PC-9 (cell line): ENCODE measurements around the gene IL16. TPM values are rescaled to one million over a fixed set of nuclear protein-coding genes. Genes with fewer than 3 reads are reported as not detected.

Source experiments
- BruUV-seq: library from RNA; stranded (reverse); fragments of 400-500 nt; replicated peaks from 2 replicates; lab custom pipeline; 2021; lab: Mats Ljungman, UMichigan
- CTCF ChIA-PET: fragments of 300-600 bp; sonication (Branson Sonifier 250); formaldehyde crosslinking; loops from one replicate; lab custom pipeline; 2022; ENCODE audit warnings: antibody characterized with exemption; lab: Charles Lee
- POLR2A ChIA-PET: fragments of 300-600 bp; sonication (Branson Sonifier 250); formaldehyde crosslinking; loops from one replicate; lab custom pipeline; 2022; ENCODE audit warnings: antibody characterized with exemption; ENCODE audit not compliant: unreplicated experiment; lab: Charles Lee
- DNase-seq, 2 experiments: peaks; one replicate each; pipeline versions ENCODE4 v3.0.0 to v3.0.0-alpha.2; 2015 to 2022; ENCODE audit warnings: mixed read lengths in 1 of 2
- H2AFZ ChIP-seq: fragments of 200-600 bp; sonication (generic); 2 replicates; pipeline ENCODE4 v1.8.1; 2017; ENCODE audit warnings: antibody characterized with exemption
- H3F3A ChIP-seq: fragments of 200-600 bp; sonication (generic); 2 replicates; pipeline ENCODE4 v1.8.1; 2017; ENCODE audit warnings: antibody characterized with exemption, mild to moderate bottlenecking, low read depth; ENCODE audit not compliant: insufficient read depth
- H3K27ac ChIP-seq: fragments of 200-600 bp; sonication (generic); 2 replicates; pipeline ENCODE4 v1.6.1; 2016; ENCODE audit warnings: mixed run types
- H3K27me3 ChIP-seq: fragments of 200-600 bp; sonication (generic); 2 replicates; pipeline ENCODE4 v1.6.1; 2016; ENCODE audit warnings: low read depth, mixed run types; ENCODE audit not compliant: insufficient read depth
- H3K36me3 ChIP-seq: fragments of 200-600 bp; sonication (generic); 2 replicates; pipeline ENCODE4 v1.6.1; 2016; ENCODE audit warnings: low read depth, mixed run types
- H3K4me1 ChIP-seq: fragments of 200-600 bp; sonication (generic); replicated peaks from 2 replicates; pipeline ENCODE4 v1.6.1; 2016; ENCODE audit warnings: mixed run types; ENCODE audit not compliant: insufficient read depth
- H3K4me2 ChIP-seq: fragments of 200-600 bp; sonication (generic); 2 replicates; pipeline ENCODE4 v1.6.1; 2017; ENCODE audit warnings: mixed run types
- H3K4me3 ChIP-seq: fragments of 200-600 bp; sonication (generic); 2 replicates; pipeline ENCODE4 v1.6.1; 2016; ENCODE audit warnings: mixed run types
- H3K79me2 ChIP-seq: fragments of 200-600 bp; sonication (generic); 2 replicates; pipeline ENCODE4 v1.6.1; 2017; ENCODE audit warnings: low read depth, mixed run types
- H3K9me2 ChIP-seq: fragments of 200-600 bp; sonication (generic); 2 replicates; pipeline ENCODE4 v1.8.1; 2017; ENCODE audit warnings: mild to moderate bottlenecking; ENCODE audit not compliant: insufficient read depth
- H3K9me3 ChIP-seq: fragments of 200-600 bp; sonication (generic); 2 replicates; pipeline ENCODE4 v1.8.1; 2016; ENCODE audit warnings: low read depth; ENCODE audit not compliant: insufficient read depth
- H4K20me1 ChIP-seq: fragments of 200-600 bp; sonication (generic); 2 replicates; pipeline ENCODE4 v1.8.1; 2017; ENCODE audit not compliant: insufficient read depth
- CTCF ChIP-seq: fragments of 200-600 bp; sonication (generic); conservative IDR thresholded peaks from 2 replicates; pipeline ENCODE4 v1.6.1; 2017; ENCODE audit warnings: mixed run types, antibody characterized with exemption, mild to moderate bottlenecking, moderate library complexity
- EZH2 ChIP-seq: fragments of 200-600 bp; sonication (generic); IDR thresholded peaks from 2 replicates; pipeline ENCODE4 v1.8.0; 2017; ENCODE audit warnings: antibody characterized with exemption, low read depth
- intact Hi-C: fragments of 100-400 bp; cut with micrococcal nuclease; formaldehyde crosslinking; loops from one replicate; pipeline ENCODE4 v1.10.0; 2022; ENCODE audit not compliant: unreplicated experiment
- total RNA-seq: library from RNA; stranded (reverse); gene quantifications from 2 replicates; pipeline ENCODE4 v1.2.3, GENCODE V29; 2021

The IL16 gene
- total RNA-seq, 1 experiment from 2014 or later: 0.50 TPM

- intact Hi-C loops: no loop called here
- H3F3A ChIP-seq: no peaks in the 10 kb centered on the region
- peaks cover 45% of the 10 kb centered on the region for H3K27me3 ChIP-seq
- no peak overlapping the region for H3K4me2 ChIP-seq
- H3K4me3 ChIP-seq: no peak overlapping the region
- DNase-seq: no peak
- H3K36me3 ChIP-seq: no peaks in the 10 kb centered on the region
- no peak overlapping the region for H3K27ac ChIP-seq
- no peaks in the 10 kb centered on the region for H3K4me1 ChIP-seq
- ChIA-PET POLR2A (no interaction called here), CTCF (no interaction called here)
- no TSS peak for BruUV-seq
- no peaks in the 10 kb centered on the region for H4K20me1 ChIP-seq
- H3K9me2 ChIP-seq: no peaks in the 10 kb centered on the region
- TF ChIP-seq EZH2: no peak
- H2AFZ ChIP-seq: no peak overlapping the region
- H3K79me2 ChIP-seq: no peaks in the 10 kb centered on the region
- H3K9me3 ChIP-seq: no peaks in the 10 kb centered on the region
These were observed 27.6 kb downstream of the IL16 start for GRCh38 chr15:81224232-81224631.

- no TSS peak for BruUV-seq
- Histone ChIP-seq H3K4me2 (no peak overlapping the region), H3K9me3 (no peaks in the 10 kb centered on the region), H3K79me2 (no peaks in the 10 kb centered on the region), H3K27me3 (peaks cover 36% of the 10 kb centered on the region), H2AFZ (no peak overlapping the region), H4K20me1 (no peaks in the 10 kb centered on the region), H3F3A (no peaks in the 10 kb centered on the region), H3K36me3 (no peaks in the 10 kb centered on the region), H3K4me1 (no peaks in the 10 kb centered on the region), H3K27ac (no peak overlapping the region), H3K9me2 (no peaks in the 10 kb centered on the region), H3K4me3 (no peak overlapping the region)
- intact Hi-C loops: no loop called here
- TF ChIP-seq CTCF (no peak), EZH2 (no peak)
- POLR2A ChIA-PET: no interaction called here
- CTCF ChIA-PET: no interaction called here
- no peak for DNase-seq
These were observed 28.5 kb downstream of the IL16 start for GRCh38 chr15:81225161-81225671.

GRCh38 chr15:81227716-81228115 lies 31.0 kb downstream of the IL16 start:
- no peaks in the 10 kb centered on the region for H3K4me1 ChIP-seq
- no peaks in the 10 kb centered on the region for H4K20me1 ChIP-seq
- no peaks in the 10 kb centered on the region for H3K9me2 ChIP-seq
- H3K9me3 ChIP-seq: no peaks in the 10 kb centered on the region
- ChIA-PET CTCF (no interaction called here), POLR2A (no interaction called here)
- H3K4me2 ChIP-seq: no peak overlapping the region
- H3F3A ChIP-seq: no peaks in the 10 kb centered on the region
- no peaks in the 10 kb centered on the region for H3K36me3 ChIP-seq
- BruUV-seq: no TSS peak
- intact Hi-C loops: no loop called here
- H3K27ac ChIP-seq: no peak overlapping the region
- H3K27me3 ChIP-seq: peaks cover 29% of the 10 kb centered on the region
- no peak overlapping the region for H2AFZ ChIP-seq
- no peak overlapping the region for H3K4me3 ChIP-seq
- no peaks in the 10 kb centered on the region for H3K79me2 ChIP-seq
- TF ChIP-seq CTCF (no peak), EZH2 (no peak)
- no peak for DNase-seq

GRCh38 chr15:81229586-81229985 lies 32.9 kb downstream of the IL16 start:
- intact Hi-C loops: no loop called here
- H3K9me2 ChIP-seq: no peaks in the 10 kb centered on the region
- H4K20me1 ChIP-seq: no peaks in the 10 kb centered on the region
- TF ChIP-seq EZH2 (no peak), CTCF (no peak)
- POLR2A ChIA-PET: no interaction called here
- no peaks in the 10 kb centered on the region for H3K36me3 ChIP-seq
- H3K4me1 ChIP-seq: no peaks in the 10 kb centered on the region
- CTCF ChIA-PET: no interaction called here
- H3K4me2 ChIP-seq: no peak overlapping the region
- H3K27me3 ChIP-seq: peaks cover 16% of the 10 kb centered on the region
- no peak overlapping the region for H2AFZ ChIP-seq
- no peaks in the 10 kb centered on the region for H3F3A ChIP-seq
- no peak for DNase-seq
- no peak overlapping the region for H3K4me3 ChIP-seq
- no peaks in the 10 kb centered on the region for H3K9me3 ChIP-seq
- no TSS peak for BruUV-seq
- H3K27ac ChIP-seq: no peak overlapping the region
- H3K79me2 ChIP-seq: no peaks in the 10 kb centered on the region
